Stimulated activated CD8-positive, alpha-beta memory T cell treated with anti-CD3 and anti-CD28 coated beads, Interleukin-7, amount 100 ng/mL, for 24 hours (primary cell): ENCODE measurements around the gene CIB2.
"Not testable (repeated sequence)": the region's sequence is repeated elsewhere in the genome, so short reads cannot be mapped to it uniquely, and the experiment has no call there.

Source experiments
- DNase-seq: peaks from one replicate; pipeline ENCODE4 v3.0.0-alpha.2; 2020; ENCODE audit warnings: low read depth

CIB2 gene

GRCh38 chr15:78131295-78132061 is at the start of gene CIB2:
Gene CIB2 (minus strand): TSS chr15:78131445. CDS start chr15:78131215, 230 bp downstream.
- peak; percentile 44 for DNase-seq

GRCh38 chr15:78179906-78180305 is 48.7 kb upstream of the CIB2 start:
- DNase-seq, result no peak

- no peak for DNase-seq
Measured at GRCh38 chr15:78179286-78179840, 48.1 kb upstream of the CIB2 start.

- DNase-seq, result no peak
Measured at GRCh38 chr15:78178064-78178463, 46.8 kb upstream of the CIB2 start.

- DNase-seq, result no peak
Measured at GRCh38 chr15:78177447-78177873, 46.2 kb upstream of the CIB2 start.

- no peak for DNase-seq
Measured at GRCh38 chr15:78175330-78175729, 44.1 kb upstream of the CIB2 start.

- no peak for DNase-seq
Measured at GRCh38 chr15:78174401-78174800, 43.2 kb upstream of the CIB2 start.

GRCh38 chr15:78171864-78172472 is 40.7 kb upstream of the CIB2 start:
- no peak for DNase-seq

GRCh38 chr15:78170848-78171773 is 39.9 kb upstream of the CIB2 start:
- no peak for DNase-seq

- DNase-seq, result no peak
Measured at GRCh38 chr15:78168608-78169007, 37.4 kb upstream of the CIB2 start.

GRCh38 chr15:78167227-78167888 is 36.1 kb upstream of the CIB2 start:
- no peak for DNase-seq

- no peak for DNase-seq
Measured at GRCh38 chr15:78164010-78164409, 32.8 kb upstream of the CIB2 start.

- DNase-seq, result no peak
Measured at GRCh38 chr15:78162038-78162437, 30.8 kb upstream of the CIB2 start.

- no peak for DNase-seq
Measured at GRCh38 chr15:78159395-78159794, 28.1 kb upstream of the CIB2 start.

- no peak for DNase-seq
Measured at GRCh38 chr15:78157203-78157602, 26.0 kb upstream of the CIB2 start.

GRCh38 chr15:78156653-78157052 is 25.4 kb upstream of the CIB2 start:
- DNase-seq, result no peak

- no peak for DNase-seq
Measured at GRCh38 chr15:78155355-78155939, 24.2 kb upstream of the CIB2 start.

- DNase-seq, result no peak
Measured at GRCh38 chr15:78154955-78155354, 23.7 kb upstream of the CIB2 start.

GRCh38 chr15:78151075-78151474 is 19.8 kb upstream of the CIB2 start:
- not testable (repeated sequence) for DNase-seq

- DNase-seq, result no peak
Measured at GRCh38 chr15:78149805-78150751, 18.8 kb upstream of the CIB2 start.
